ENCODE results near the gene DNAJB5.

DNAJB5 gene

DNA sequence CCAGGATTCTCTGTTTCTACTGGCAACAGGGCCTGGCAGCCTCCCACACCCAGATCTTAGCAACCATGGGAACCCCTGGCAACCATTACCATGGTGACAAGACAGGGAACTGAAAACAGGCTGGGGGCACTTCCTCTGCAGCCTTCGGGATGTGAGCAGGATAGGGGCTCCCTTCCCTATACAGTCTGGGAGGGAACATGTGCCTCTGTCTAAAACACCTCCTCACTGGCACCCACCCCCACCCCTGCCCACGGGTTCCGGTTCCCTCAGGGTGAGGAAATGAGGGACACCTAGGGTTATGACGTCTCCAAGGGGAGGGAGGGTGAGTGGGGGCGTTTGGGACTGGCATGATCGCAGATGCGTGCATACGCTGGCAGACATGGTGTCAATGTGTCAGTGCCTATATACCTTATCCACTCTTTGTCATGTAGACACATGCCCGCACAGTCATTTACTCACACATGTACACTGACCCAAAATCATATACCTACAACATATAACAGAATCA is 3.0 kb upstream of the DNAJB5 start:
- Histone ChIP-seq H3K27me3 (ENCODE audit: control insufficient read depth, insufficient read depth, low read length) (peaks cover 16% of the 10 kb centered on the region), H3K9ac (ENCODE audit: low read depth, low read length) (no peak overlapping the region), H3K36me3 (ENCODE audit: insufficient read depth, low read length) (no peaks in the 10 kb centered on the region), H3K4me1 (ENCODE audit: control insufficient read depth, insufficient read depth, low read length) (peaks cover 25% of the 10 kb centered on the region), H3K9me3 (replicated peaks; ENCODE audit: low read length) (no peaks in the 10 kb centered on the region), H3K4me3 (ENCODE audit: low read length) (no peak overlapping the region), H3K4me2 (ENCODE audit: low read length) (no peak overlapping the region)

- peaks cover 33% of the 10 kb centered on the region for H3K4me1 ChIP-seq (ENCODE audit: control insufficient read depth, insufficient read depth, low read length)
These were observed 2.2 kb upstream of the DNAJB5 start for GRCh38 chr9:34987160-34987901.

DNA sequence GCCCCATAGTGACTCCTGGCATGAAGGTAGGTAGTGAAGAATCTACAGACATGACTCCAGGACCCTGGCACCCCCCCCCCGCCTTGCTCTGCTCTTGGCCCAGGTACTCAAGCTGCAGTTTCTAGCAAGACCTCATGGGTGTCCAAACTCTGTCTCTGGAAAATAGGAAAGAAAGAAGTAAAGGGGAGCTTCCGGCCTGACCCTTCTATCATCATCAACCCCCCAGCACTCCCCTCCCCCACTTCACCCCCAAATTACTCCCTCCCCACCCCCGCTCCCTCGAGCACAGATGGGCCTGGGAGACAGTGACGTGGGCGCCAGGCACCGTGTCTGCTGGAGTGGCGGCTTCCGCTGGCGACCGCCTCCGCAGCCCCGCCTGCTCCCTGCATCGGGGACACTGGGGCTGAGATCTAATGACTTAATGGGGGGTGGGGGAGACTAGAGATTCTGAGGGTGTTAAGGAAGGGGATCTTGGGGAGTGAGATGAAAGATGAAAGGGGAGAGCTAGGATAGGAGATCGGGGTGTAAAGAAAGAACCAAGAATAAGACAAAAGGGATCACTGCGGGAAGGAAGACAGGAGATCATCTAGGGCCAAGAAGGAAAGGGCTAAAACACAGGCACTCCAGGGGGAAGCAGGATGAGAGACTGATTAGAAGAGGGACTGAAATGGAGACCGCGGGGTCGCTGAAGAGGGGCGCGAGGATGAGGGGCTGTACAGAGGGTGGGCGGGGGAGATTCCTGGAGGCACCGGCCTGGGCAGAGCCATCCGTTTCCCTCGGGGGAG is 1.1 kb upstream of the DNAJB5 start:
- Histone ChIP-seq H3K27me3 (ENCODE audit: control insufficient read depth, insufficient read depth, low read length) (peaks cover 4% of the 10 kb centered on the region), H3K9me3 (replicated peaks; ENCODE audit: low read length) (no peaks in the 10 kb centered on the region), H3K4me3 (ENCODE audit: low read length) (peak overlapping the region; percentile 67), H3K4me1 (ENCODE audit: control insufficient read depth, insufficient read depth, low read length) (peaks cover 43% of the 10 kb centered on the region), H3K36me3 (ENCODE audit: insufficient read depth, low read length) (no peaks in the 10 kb centered on the region), H3K9ac (ENCODE audit: low read depth, low read length) (peak overlapping the region; percentile 80), H3K4me2 (ENCODE audit: low read length) (peak overlapping the region; percentile 84)

More at GRCh38 chr9:34987160-34987901, 2.2 kb upstream of the DNAJB5 start:
- no peak overlapping the region for H3K4me2 ChIP-seq (ENCODE audit: low read length)
- H3K9me3 ChIP-seq (replicated peaks; ENCODE audit: low read length), result no peaks in the 10 kb centered on the region
- H3K9ac ChIP-seq (ENCODE audit: low read depth, low read length), result no peak overlapping the region
- no peaks in the 10 kb centered on the region for H3K36me3 ChIP-seq (ENCODE audit: insufficient read depth, low read length)
- H3K4me3 ChIP-seq (ENCODE audit: low read length), result no peak overlapping the region
- H3K27me3 ChIP-seq (ENCODE audit: control insufficient read depth, insufficient read depth, low read length), result peaks cover 14% of the 10 kb centered on the region

DNA sequence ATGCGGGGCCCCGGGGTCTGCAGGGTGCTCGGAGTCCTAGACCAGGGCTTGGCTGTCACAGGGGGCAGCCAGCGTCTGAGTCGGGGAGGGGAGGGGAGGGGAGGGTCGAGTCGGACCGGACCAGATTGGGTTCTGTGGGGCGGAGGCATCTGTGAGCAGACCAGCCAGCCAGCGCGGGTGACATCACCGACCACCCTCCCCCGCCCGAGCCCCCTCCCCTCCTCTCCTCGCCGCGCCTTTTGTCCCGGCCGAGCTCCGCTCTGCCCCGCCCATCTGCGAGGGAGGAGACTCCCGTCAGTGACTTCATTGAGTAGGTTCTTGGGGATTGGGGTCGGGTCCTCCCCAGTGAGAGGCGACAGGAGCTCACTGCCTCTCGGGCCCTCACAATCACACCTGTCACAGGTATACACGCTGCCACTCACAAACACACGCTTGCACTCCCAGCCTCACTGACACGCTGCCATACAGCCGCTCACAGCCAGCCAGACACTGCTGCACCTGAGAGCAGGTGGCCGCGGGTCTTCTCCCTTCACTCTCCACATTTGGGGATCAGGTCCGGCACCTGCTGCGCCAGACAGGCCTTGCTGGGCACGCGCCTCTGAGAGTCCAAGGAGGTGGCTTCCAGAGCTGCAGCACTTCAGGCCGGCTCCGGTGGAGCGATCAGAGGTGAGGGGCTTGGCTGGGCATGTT is 546 bp downstream of the DNAJB5 start:
- no peaks in the 10 kb centered on the region for H3K9me3 ChIP-seq (replicated peaks; ENCODE audit: low read length)
- H3K4me3 ChIP-seq (ENCODE audit: low read length), result peak overlapping the region; percentile 82
- peak overlapping the region; percentile 90 for H3K4me2 ChIP-seq (ENCODE audit: low read length)
- H3K27me3 ChIP-seq (ENCODE audit: control insufficient read depth, insufficient read depth, low read length), result no peaks in the 10 kb centered on the region
- peak overlapping the region; percentile 87 for H3K9ac ChIP-seq (ENCODE audit: low read depth, low read length)
- H3K4me1 ChIP-seq (ENCODE audit: control insufficient read depth, insufficient read depth, low read length), result peaks cover 60% of the 10 kb centered on the region
- no peaks in the 10 kb centered on the region for H3K36me3 ChIP-seq (ENCODE audit: insufficient read depth, low read length)

DNA sequence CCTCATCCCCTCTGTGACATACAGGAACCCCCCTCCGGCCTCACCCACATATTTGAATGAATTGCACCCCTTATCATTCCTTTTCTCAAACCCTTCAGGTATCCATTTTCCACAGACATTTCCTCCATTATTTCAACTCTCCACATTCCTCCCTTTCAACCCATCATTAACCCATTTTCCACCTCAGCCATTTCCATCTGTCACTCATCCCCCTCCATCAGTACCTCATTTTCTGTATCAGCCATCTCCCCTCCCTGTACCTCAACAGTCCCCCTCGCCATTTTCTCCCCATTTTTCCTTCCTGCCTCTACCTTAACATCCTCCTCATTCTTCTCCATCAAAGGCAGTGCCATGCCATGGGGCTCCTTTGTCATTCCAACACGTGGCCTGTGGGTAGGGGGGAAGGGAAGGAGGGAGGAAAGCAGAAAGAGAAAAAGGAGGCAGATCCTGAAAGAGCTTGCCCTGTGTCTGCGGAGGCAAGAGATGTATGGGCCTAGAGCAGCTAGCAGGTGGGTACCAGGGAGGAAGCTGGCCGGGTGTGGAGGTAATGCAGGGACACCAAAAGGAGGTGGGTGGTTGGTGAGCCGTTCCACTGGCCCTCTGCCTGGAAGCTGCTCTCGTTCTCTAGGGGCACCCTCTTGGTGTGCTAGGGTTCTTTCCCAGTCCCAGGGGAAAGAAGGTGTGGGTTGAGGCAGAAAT is 1.5 kb downstream of the DNAJB5 start:
- H3K4me3 ChIP-seq (ENCODE audit: low read length), result peak overlapping the region; percentile 82

GRCh38 chr9:34991607-34992375 is 2.2 kb downstream of the DNAJB5 start:
- H3K27me3 ChIP-seq (ENCODE audit: control insufficient read depth, insufficient read depth, low read length), result no peaks in the 10 kb centered on the region
- peak overlapping the region; percentile 47 for H3K4me3 ChIP-seq (ENCODE audit: low read length)
- peaks cover 6% of the 10 kb centered on the region for H3K36me3 ChIP-seq (ENCODE audit: insufficient read depth, low read length)
- H3K4me1 ChIP-seq (ENCODE audit: control insufficient read depth, insufficient read depth, low read length), result peaks cover 72% of the 10 kb centered on the region
- H3K9ac ChIP-seq (ENCODE audit: low read depth, low read length), result peak overlapping the region; percentile 53
- peak overlapping the region; percentile 70 for H3K4me2 ChIP-seq (ENCODE audit: low read length)
- no peaks in the 10 kb centered on the region for H3K9me3 ChIP-seq (replicated peaks; ENCODE audit: low read length)

More for the DNA sequence above, 1.5 kb downstream of the DNAJB5 start:
- Histone ChIP-seq H3K9ac (ENCODE audit: low read depth, low read length) (no peak overlapping the region), H3K36me3 (ENCODE audit: insufficient read depth, low read length) (no peaks in the 10 kb centered on the region), H3K4me1 (ENCODE audit: control insufficient read depth, insufficient read depth, low read length) (peaks cover 69% of the 10 kb centered on the region), H3K4me2 (ENCODE audit: low read length) (peak overlapping the region; percentile 90), H3K9me3 (replicated peaks; ENCODE audit: low read length) (no peaks in the 10 kb centered on the region), H3K27me3 (ENCODE audit: control insufficient read depth, insufficient read depth, low read length) (no peaks in the 10 kb centered on the region)

GRCh38 chr9:34992376-34992951 is 2.9 kb downstream of the DNAJB5 start:
- H3K9ac ChIP-seq (ENCODE audit: low read depth, low read length), result peak overlapping the region; percentile 75
- no peaks in the 10 kb centered on the region for H3K27me3 ChIP-seq (ENCODE audit: control insufficient read depth, insufficient read depth, low read length)
- peaks cover 72% of the 10 kb centered on the region for H3K4me1 ChIP-seq (ENCODE audit: control insufficient read depth, insufficient read depth, low read length)
- peak overlapping the region; percentile 70 for H3K4me2 ChIP-seq (ENCODE audit: low read length)
- H3K9me3 ChIP-seq (replicated peaks; ENCODE audit: low read length), result no peaks in the 10 kb centered on the region
- H3K4me3 ChIP-seq (ENCODE audit: low read length), result peak overlapping the region; percentile 47
- H3K36me3 ChIP-seq (ENCODE audit: insufficient read depth, low read length), result peaks cover 13% of the 10 kb centered on the region

GRCh38 chr9:34993502-34994259 is 4.1 kb downstream of the DNAJB5 start:
- Histone ChIP-seq H3K36me3 (ENCODE audit: insufficient read depth, low read length) (peaks cover 22% of the 10 kb centered on the region), H3K9ac (ENCODE audit: low read depth, low read length) (peak overlapping the region; percentile 75), H3K4me1 (ENCODE audit: control insufficient read depth, insufficient read depth, low read length) (peaks cover 65% of the 10 kb centered on the region), H3K4me2 (ENCODE audit: low read length) (peak overlapping the region; percentile 53), H3K4me3 (ENCODE audit: low read length) (peak overlapping the region; percentile 21), H3K27me3 (ENCODE audit: control insufficient read depth, insufficient read depth, low read length) (no peaks in the 10 kb centered on the region), H3K9me3 (replicated peaks; ENCODE audit: low read length) (no peaks in the 10 kb centered on the region)

DNA sequence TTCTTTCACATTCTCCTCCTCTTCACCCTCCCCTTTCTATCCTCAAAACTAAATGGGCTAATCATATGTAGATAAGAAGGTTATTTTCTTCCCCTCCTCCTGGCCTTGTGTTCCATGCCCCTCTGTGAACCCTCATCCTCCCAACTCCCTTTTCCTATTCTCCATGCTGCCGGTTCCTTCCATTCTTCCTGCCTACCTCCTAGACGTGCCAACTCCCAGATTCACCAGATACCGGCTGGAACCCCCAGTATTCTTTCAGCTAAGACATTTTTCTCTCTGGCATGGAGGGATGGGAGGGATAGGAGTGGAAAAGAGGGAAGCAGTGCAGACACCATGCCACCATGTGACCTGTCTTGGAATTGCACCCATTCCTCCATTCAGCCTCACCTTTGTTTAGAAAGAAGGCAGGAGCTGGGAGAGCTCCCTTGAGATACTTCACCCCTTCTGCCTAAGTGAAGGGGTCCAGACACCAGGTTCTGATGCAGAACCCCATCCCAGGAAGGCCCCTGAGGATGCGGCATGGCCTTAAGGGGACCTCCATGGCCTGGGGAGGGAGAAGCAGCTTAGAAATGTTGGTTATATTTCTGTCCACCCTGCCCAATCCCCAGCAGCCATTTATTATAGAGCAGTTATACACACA is 4.8 kb downstream of the DNAJB5 start:
- Histone ChIP-seq H3K9me3 (replicated peaks; ENCODE audit: low read length) (no peaks in the 10 kb centered on the region), H3K4me1 (ENCODE audit: control insufficient read depth, insufficient read depth, low read length) (peaks cover 61% of the 10 kb centered on the region), H3K4me2 (ENCODE audit: low read length) (peak overlapping the region; percentile 53), H3K9ac (ENCODE audit: low read depth, low read length) (peak overlapping the region; percentile 75), H3K27me3 (ENCODE audit: control insufficient read depth, insufficient read depth, low read length) (no peaks in the 10 kb centered on the region), H3K36me3 (ENCODE audit: insufficient read depth, low read length) (peaks cover 22% of the 10 kb centered on the region), H3K4me3 (ENCODE audit: low read length) (no peak overlapping the region)

All from skeletal muscle satellite cell (primary cell).